Chondrocyte (in vitro differentiated cells): Measurements from ENCODE around the gene TBC1D14. TPM values are rescaled to one million over a fixed set of nuclear protein-coding genes. Genes with fewer than 3 reads are reported as not detected.

ENCODE experiments used
- DNase-seq: peaks from one replicate; pipeline ENCODE4 v3.0.0; 2021; ENCODE audit warnings: mixed read lengths, low spot score
- H3K27ac Mint-ChIP-seq: one replicate; pipeline ENCODE4 v1.8.0; 2021; ENCODE audit warnings: mild to moderate bottlenecking, moderate library complexity, mixed read lengths; ENCODE audit not compliant: unreplicated experiment
- H3K27me3 Mint-ChIP-seq: 2 replicates; pipeline ENCODE4 v1.8.0; 2021; ENCODE audit warnings: low read depth, mixed read lengths
- H3K36me3 Mint-ChIP-seq: 2 replicates; pipeline ENCODE4 v1.8.0; 2021; ENCODE audit warnings: low read depth, mixed read lengths
- H3K4me1 Mint-ChIP-seq: 2 replicates; pipeline ENCODE4 v1.8.0; 2021; ENCODE audit warnings: low read depth, mild to moderate bottlenecking, mixed read lengths
- H3K4me3 Mint-ChIP-seq: one replicate; pipeline ENCODE4 v1.8.0; 2021; ENCODE audit warnings: mild to moderate bottlenecking, moderate library complexity, mixed read lengths; ENCODE audit not compliant: unreplicated experiment
- H3K9me3 Mint-ChIP-seq: 2 replicates; pipeline ENCODE4 v1.8.0; 2021; ENCODE audit warnings: low read depth, mixed read lengths
- total RNA-seq: library from RNA; stranded (reverse); gene quantifications from 3 replicates; pipeline ENCODE4 v1.2.1, GENCODE V29; 2021
- TF ChIP-seq, protein P1 (sequence below): fragments of 200-600 bp; sonication (generic); IDR thresholded peaks from 2 replicates; pipeline ENCODE4 v1.5.0; 2021; ENCODE audit warnings: antibody characterized with exemption, mild to moderate bottlenecking, moderate library complexity

TBC1D14 gene
- total RNA-seq, 1 donor from 2014 or later: 25.2 TPM

DNA sequence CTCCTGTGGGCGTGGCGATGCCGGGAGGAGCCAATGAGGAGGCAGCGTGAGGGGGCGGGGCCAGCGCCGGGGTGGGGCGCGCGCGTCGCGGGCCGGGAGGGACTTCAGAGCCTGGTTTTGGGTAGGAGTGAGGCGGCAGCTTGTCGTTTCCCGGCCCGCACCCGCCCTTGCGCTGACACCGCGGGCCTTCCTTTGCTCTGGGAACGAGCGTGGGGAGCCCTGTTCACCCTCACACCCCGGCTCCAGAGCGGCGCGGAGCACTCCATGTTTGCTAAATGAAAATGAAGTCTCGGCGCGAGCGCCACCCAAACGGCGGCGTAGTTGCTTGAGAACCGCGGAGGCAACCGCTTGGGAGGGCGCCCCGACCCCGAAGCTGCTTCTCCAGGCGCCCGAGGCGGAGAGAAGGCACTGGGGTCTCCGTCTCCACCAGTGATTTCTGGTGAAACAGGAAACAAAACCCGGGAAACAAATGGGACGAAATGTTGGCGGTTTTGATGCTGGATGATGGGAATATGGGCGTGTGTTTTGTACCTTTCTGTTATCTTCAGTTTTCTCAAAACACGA, 158.7 kb downstream of the TBC1D14 start:
- TF ChIP-seq, protein P1, sequence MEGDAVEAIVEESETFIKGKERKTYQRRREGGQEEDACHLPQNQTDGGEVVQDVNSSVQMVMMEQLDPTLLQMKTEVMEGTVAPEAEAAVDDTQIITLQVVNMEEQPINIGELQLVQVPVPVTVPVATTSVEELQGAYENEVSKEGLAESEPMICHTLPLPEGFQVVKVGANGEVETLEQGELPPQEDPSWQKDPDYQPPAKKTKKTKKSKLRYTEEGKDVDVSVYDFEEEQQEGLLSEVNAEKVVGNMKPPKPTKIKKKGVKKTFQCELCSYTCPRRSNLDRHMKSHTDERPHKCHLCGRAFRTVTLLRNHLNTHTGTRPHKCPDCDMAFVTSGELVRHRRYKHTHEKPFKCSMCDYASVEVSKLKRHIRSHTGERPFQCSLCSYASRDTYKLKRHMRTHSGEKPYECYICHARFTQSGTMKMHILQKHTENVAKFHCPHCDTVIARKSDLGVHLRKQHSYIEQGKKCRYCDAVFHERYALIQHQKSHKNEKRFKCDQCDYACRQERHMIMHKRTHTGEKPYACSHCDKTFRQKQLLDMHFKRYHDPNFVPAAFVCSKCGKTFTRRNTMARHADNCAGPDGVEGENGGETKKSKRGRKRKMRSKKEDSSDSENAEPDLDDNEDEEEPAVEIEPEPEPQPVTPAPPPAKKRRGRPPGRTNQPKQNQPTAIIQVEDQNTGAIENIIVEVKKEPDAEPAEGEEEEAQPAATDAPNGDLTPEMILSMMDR: peak; percentile 47
- H3K27me3 Mint-ChIP-seq: peaks cover 2% of the 10 kb centered on the region
- peak overlapping the region; percentile 91 for H3K4me3 Mint-ChIP-seq
- DNase-seq: no peak
- peak overlapping the region; percentile 91 for H3K27ac Mint-ChIP-seq
- no peaks in the 10 kb centered on the region for H3K9me3 Mint-ChIP-seq
- peaks cover 1% of the 10 kb centered on the region for H3K36me3 Mint-ChIP-seq
- H3K4me1 Mint-ChIP-seq: peaks cover 37% of the 10 kb centered on the region

DNA sequence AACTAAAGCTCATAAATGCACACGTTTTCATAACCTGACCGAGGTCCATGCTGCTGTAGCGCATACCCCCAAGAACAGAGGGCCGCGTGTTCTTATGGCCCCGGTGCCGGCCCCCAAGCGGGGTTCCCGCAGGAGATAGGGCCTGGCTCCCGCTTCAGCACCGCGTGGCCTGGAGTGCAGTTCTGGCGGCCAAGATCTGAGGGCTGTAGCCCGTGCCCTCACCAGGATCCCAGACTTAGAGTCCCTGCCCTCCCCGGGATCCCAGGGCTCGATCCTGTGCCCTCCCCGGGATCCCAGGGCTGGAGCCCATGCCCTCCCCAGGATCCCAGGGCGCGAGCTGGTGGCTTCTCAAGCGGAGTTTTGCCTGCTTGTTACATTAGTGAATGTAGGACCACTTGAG, 159.3 kb downstream of the TBC1D14 start:
- Mint-ChIP-seq H3K4me1 (peaks cover 37% of the 10 kb centered on the region), H3K36me3 (peaks cover 1% of the 10 kb centered on the region), H3K4me3 (peak overlapping the region; percentile 91), H3K27ac (peak overlapping the region; percentile 91), H3K27me3 (peaks cover 2% of the 10 kb centered on the region), H3K9me3 (no peaks in the 10 kb centered on the region)
- TF ChIP-seq, protein P1: no peak
- DNase-seq: no peak

DNA sequence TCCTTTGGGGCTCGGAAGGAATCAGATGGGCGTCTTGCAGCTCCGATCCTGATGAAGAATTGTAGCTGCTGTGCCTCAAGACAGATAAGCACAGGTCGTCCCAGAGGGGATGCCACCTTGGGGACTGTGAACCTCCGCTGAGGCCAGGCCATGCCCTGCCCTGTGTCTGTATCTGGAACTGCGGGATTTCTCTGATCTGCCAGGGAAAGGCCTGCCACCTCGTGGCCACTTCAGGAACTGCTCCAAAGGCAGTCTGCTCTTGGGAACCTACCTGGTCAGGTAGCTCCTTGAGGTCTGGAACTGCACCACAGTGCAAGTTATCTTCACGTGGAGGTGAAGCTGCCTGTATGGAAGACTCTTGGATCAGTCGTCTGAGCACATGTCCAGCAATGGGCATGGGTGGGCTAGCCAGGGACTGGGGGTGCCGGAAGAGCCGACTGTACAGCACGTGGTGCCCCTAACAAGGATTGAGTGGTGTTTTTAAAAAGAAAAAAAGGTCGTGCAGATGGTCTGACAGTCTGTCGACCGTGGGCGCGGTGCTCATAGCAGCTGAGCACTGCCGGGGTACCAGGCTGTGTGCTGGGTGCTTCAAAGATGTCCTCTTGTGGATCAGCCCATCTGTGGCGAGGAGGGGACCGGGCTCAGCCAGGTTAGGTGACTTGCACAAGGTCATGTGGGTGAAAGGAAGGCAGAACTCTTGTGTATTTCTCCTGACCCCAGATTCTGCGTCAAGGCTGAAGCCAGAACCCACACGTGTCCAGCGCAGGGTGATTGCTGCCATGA, 161.3 kb downstream of the TBC1D14 start:
- Mint-ChIP-seq H3K27me3 (peaks cover 2% of the 10 kb centered on the region), H3K4me3 (no peak overlapping the region)
- no peak for DNase-seq

DNA sequence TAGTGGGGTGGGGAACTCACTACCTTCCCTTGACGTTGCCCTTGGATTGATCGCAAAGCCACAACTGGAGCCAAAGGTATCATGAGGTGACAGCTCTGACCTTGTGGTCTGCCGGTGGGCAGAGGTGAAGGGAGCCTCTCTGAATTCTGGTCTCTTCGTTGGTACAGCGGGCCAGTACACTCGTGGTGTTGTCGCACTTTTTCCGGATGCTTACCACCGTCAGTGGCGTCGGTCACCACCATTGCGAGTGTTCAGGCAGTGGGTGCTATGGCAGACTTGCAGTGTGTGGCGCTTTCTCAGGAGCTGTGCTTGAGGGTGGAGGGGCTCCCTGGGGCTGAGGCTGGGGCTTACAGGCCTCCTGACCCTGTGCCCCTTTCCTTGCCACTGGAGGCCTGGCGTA, 163.4 kb downstream of the TBC1D14 start:
- no peak overlapping the region for H3K4me3 Mint-ChIP-seq
- H3K4me1 Mint-ChIP-seq: peaks cover 18% of the 10 kb centered on the region
- H3K27ac Mint-ChIP-seq: no peak overlapping the region
- TF ChIP-seq, protein P1: no peak
- no peaks in the 10 kb centered on the region for H3K36me3 Mint-ChIP-seq
- no peaks in the 10 kb centered on the region for H3K9me3 Mint-ChIP-seq
- DNase-seq: no peak
- H3K27me3 Mint-ChIP-seq: peaks cover 2% of the 10 kb centered on the region

More for the DNA sequence above, 161.3 kb downstream of the TBC1D14 start:
- Mint-ChIP-seq H3K36me3 (no peaks in the 10 kb centered on the region), H3K4me1 (peaks cover 33% of the 10 kb centered on the region), H3K9me3 (no peaks in the 10 kb centered on the region), H3K27ac (no peak overlapping the region)
- TF ChIP-seq, protein P1: peak; percentile 98

DNA sequence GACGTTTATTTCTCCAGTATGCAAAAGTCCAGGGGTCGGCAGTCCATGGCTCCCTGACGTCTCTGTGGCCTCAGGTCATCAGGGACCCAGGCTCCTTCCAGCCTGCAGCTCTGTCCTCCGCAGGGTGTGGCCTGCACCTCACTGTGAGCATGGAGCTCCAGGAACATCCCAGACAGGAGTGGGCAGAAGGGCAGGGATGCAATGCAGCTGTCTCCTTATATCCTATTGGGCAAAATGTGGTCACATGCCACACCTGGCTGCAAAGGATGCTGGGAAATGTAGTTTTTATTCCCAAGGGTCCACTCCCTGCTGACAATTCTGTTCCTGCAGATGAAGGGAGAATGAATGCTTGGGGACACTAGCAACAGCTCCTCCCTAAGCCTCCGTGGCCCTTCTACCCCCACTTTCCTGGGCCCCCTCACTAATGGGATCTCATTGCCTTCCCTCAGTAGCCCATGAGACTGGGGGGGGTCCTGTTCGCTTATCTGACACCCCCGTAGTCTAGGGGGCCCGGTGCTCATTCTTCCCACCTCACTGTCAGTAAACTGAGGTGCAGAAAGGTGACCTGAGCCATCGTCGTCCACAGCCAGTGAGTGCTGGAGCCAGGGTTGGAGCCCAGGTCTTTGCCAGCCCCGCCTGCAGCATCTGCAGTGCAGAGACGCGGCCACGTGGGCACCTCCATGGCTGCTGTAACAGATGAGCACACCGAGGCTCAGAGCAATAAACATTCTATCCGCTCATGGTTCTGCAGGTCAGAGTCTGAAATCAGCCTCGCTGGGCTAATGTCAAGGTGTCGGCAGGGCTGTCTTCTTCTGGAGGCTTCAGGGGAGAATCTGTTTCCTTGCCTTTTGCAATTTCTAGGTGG, 164.1 kb downstream of the TBC1D14 start:
- Mint-ChIP-seq H3K4me1 (peaks cover 14% of the 10 kb centered on the region), H3K36me3 (no peaks in the 10 kb centered on the region), H3K9me3 (no peaks in the 10 kb centered on the region), H3K4me3 (no peak overlapping the region), H3K27me3 (peaks cover 2% of the 10 kb centered on the region), H3K27ac (no peak overlapping the region)
- no peak for DNase-seq
- TF ChIP-seq, protein P1: no peak
